GM19455 (cell line): ENCODE results near the gene MRPS23.
A peak's percentile ranks its signal among the peaks of the same experiment; 100 is the strongest.

Experiments
- ATAC-seq: cut with Tn5 transposase; IDR thresholded peaks from one replicate; pipeline ENCODE4 v1.9.1; 2021; ENCODE audit not compliant: unreplicated experiment

The MRPS23 gene

DNA sequence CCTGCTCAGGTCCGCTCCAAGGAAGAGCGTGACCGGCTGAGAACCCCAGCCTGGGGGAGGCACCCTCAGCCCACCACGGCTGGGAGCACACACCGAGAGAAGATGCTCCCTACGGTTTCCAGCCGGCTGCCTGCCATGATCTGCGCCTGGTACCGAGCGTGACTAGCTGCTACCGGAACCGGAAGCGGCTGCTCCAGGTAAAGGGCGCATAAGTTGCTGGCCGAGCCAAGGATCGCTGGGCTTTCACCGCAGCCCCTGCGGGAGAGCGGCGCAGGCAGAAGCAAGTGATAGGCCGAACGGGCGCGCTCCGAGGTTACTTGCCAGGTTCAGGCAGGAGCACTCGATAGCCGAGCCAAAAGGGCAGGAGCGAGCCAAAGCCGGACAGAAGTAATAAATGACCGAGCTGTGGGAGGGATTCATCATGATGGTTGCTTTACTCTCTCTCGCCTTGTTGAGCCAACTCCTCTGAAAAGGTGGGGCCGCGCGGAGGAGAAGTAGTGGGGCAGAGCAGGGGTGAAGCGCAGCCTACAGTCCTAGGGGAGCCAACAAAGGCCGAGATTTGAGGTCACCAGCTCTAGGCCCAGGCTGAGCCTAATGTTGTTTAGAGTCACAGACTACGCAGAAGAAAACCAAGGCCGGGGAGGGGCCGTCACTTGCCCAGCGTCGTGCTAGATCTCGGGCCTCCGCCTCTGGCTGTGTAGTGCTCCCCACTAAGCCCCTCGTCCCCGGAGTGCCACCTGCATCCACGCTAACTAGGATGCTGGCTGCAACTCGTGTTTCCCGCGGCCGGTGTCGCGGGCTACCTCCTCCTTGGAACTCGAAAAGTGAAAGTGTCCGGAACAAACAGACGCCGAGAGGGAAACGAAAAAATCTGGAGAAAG, at the start of gene MRPS23:
MRPS23 (minus strand) TSS at position 171 of the 881 bp plus-strand sequence; CDS start at position 137, 34 bp downstream.
- ATAC-seq = peak; percentile 90

DNA sequence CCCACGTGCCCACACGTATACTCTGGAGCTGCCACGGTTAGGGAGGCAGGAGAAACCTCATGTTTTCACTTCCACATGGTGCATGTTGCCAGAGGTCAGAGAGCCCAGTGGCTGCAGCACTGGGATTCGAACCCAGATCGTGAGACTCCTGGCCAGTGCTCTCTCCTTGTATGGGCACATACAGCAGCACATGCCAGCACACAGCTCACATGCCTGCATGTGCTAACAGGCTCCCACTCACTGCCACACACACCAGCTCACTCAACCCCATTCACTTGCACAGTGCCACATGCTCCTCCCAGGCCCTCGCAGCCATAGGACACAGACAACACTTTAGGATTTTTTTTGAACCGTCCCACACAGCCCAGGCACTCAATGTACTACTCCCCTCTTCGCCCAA, 49.5 kb upstream of the MRPS23 start:
- no peak for ATAC-seq

DNA sequence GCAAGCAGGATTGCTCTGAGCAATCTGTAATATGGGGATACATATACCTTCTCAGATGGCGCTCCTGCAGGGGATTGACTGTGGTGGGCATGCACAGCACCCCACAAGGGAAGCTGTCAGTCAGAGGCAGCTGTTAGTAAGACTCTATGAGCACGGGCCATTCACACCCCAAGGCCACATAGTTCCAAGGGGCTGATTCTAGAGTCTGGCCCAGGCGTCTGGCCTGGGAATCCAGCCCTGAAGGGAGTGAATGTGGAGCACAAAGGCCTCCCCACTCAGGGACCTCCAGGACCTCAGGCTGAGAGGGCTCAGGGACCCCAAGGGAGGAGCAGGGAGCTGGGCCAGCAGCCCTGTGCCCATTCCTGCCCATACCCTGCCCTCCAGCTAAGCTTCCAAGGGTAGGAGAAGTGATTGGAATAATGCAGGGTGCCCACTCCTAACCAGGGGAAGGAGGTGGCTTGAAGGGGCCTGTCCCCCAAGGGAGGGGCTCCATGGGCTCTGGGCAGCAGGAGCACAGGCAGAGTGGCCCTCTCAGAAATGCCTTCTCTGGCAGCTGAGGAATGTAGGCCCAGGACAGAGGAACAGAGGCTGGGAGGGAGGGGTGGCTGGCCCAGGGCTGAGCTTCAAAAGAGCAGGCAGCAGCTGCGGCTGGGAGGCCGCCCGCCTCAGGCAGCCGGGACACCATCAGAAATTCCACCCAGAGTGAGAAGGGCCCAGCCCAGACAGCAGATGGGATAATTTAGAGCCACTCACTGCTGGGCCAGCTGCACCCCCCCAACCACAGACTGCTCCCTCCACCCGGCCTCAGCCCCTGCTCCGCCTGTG, 48.9 kb upstream of the MRPS23 start:
- no peak for ATAC-seq

GRCh38 chr17:57895382-57896060, 45.7 kb upstream of the MRPS23 start:
- ATAC-seq = no peak

DNA sequence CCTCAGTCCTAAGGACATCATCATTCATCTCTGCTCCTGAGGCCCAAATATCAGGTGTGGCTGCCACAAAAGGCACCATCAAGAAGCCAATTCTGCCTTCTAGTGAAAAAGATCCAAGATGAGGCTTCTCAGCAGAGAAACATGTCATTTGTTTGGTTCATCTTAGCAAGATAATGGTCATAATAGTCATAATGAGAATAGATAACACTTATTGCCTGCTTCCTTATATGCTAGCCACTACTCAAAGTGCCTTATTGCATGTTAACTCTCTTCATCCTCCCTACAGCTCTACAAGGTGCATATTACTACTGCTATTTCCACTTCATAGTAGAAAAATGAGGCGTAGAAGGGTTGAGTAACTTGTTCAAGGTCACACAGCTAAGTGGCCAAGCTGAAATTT, 45.0 kb upstream of the MRPS23 start:
- ATAC-seq = no peak

- no peak for ATAC-seq
These were observed 43.2 kb upstream of the MRPS23 start for GRCh38 chr17:57892820-57893595.

GRCh38 chr17:57892146-57892819, 42.4 kb upstream of the MRPS23 start:
- ATAC-seq = no peak

DNA sequence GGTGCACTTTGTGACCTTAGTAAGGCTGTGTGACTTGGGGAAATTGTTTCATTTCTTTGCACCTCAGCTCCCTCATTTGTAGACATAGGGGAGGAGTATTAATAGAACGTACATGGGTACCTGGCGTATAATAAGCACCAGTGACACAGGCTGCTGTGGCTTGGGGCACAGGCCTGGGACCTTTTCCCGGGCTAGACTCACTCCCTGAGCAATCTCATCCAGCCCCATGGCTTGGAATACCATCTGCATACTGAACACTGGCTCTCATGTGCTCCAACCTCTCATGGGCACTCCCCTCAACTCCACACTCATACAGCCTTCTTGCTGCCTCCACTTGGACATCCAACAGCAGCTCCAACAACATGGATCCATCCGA, 41.0 kb upstream of the MRPS23 start:
- no peak for ATAC-seq

- ATAC-seq = no peak
These were observed 40.3 kb upstream of the MRPS23 start for GRCh38 chr17:57889892-57890856.

DNA sequence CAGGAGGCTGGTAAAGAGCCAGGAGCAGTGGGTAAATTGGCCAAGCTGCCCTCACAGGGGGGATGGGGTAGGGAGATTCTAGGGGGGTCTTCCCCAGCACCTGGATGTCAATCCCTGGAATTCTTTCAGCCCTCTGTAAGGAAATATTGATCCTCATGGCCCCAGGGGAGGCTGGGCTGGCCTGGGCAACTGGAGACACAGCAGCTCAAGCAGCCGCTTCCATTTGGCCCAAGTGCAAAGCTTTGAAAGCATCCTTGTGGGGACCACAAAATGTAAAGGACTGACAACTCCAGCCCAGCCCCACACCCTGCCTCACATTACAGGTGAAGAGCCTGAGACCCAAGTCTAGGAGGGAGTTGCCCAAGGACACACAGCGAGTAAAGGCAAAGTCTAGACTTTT, 39.4 kb upstream of the MRPS23 start:
- ATAC-seq = no peak

DNA sequence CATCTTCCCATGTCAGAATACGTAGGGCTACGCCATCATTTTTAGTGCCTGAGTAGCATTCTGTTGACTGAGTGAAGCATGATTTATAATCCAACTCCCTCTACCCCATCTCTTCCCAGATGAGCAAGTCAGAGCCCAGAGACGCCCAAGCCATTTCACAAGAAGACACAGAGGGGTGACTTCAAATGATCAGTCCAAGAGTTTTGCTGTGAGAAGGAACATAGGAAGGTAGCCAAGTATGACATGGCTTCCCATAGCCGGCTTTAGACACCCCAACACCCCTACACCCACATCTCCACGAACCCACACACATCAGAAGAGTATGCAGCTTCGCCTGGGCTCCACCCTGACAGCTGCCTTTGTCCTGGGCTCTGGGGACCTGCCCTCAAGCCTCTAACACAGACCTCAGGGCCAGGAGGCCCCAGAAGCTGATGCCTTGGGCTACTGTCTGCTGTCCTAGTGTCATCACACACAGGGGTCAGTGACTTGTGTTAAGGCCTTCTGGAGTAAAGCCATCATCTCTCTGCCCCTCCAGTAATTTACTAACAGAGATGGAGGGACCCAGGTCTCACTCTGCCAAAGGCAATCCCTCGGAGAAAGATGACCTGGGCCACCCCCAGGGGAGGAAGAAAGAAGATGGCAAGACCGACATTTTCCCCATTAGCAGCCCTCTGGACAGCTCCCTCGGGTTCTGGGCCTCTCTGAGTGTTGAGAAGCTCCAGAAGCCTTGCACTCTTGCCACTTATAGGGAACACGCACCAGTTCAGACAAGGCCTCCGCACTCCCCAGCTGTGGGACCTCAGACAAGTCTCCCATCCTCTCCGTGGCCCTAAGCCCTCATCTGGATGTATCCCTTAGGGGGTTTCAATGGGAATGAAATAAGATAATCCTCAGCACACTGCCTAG, 38.7 kb upstream of the MRPS23 start:
- no peak for ATAC-seq

DNA sequence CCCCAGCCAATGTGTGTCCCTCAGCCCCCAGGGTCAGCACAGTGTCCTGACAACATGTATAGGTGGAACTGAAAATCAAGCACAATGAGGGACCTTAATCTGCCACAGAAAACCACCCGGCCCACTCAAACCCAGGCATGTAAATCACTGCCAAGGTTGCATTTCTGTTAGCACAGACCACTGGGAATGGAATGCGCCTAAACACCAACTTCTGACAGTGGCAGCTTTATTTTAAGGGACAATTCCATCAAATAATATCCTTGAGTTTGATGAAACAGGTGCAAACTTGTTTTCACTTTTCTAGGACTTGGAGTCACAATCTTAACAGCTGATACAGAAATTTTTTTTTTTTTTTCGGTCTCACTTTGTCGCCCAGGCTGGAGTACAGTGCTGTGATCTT, 37.3 kb upstream of the MRPS23 start:
- no peak for ATAC-seq

- no peak for ATAC-seq
These were observed 36.2 kb upstream of the MRPS23 start for GRCh38 chr17:57886020-57886419.

DNA sequence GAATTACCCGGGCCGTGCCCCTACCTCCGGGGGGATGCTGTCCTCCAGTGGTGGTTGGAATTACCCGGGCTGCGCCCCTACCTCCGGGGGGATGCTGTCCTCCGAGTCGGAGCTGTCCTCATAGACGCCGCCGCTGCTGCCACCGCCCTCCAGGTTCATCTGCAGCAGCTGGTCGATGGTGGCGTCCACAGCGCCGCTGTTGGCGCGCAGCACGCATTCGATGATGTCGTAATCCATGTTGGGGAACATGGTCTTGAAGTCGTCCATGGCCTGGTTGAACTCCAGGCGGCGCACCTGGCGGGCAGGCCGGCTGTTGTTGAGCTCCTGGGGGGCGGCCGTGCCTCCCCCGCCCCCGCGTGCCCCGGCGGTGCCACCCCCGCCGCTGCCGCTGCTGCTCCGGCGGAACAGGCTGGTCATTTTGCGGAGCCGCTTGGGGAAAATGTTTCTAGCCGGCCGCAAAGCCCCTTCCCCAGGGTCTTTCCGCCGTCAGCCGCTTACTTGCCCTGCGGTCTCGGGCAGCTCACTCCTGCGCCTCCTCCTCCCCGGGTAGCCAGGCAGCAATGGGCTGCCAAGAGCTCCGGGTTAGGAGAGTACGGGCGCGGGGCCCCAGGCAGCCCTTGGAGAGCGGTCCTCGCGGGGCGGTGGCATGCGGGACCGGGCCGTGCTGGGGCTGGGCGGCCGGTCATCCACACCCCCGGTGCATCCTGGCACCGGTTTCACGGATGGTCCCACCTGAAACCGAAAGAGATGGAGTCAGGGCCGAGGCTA, 35.5 kb upstream of the MRPS23 start:
- no peak for ATAC-seq

GRCh38 chr17:57881783-57882351, 32.0 kb upstream of the MRPS23 start:
- ATAC-seq = no peak

GRCh38 chr17:57881143-57881542, 31.3 kb upstream of the MRPS23 start:
- ATAC-seq = no peak

- no peak for ATAC-seq
These were observed 30.2 kb upstream of the MRPS23 start for GRCh38 chr17:57880086-57880456.
